ENCODE measurements around the gene TJP2. TPM values are rescaled to one million over a fixed set of nuclear protein-coding genes. Genes with fewer than 3 reads are reported as not detected.

Gene TJP2
- total RNA-seq, 2 experiments from 2014 or later, result 6.3 to 8.0 TPM

DNA sequence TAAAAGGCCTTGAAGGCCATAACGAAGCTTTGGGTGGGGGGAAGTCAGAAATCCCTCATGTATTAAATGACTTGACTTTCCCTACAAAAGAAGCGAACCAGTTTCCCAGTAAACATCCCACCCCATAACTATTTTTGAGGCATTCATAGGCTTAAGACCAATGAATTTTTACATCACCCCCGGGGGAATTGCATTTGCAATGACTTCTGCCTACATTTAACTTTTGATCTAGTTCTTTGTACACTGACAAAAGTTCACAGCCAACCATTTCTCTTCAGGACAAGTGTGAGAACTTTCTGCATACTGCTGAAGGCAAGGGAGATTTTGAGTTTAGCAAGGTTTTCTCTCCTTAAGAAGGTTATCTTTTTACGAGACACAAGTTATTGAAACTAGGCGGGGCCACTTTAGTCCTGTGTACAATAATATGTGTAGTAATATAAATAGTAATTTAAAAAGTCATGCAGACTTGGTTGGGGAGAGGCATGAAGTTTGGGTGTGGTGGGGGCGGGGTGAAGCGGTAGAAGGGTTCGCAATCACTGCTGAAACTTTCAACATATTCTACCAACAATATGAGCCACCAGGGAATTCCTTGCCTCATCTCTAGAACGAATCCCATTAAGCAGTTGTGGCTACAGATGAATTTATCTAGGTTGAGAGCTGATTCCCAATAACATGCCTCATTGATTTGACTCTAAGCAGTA, 2.5 kb downstream of the TJP2 start:
- Histone ChIP-seq H3K36me3 (ENCODE audit: insufficient read depth, low read length) (no peaks in the 10 kb centered on the region), H3K27ac (ENCODE audit: low read depth in 1 of 2, low read length in 2 of 2) (no peak overlapping the region), H3K27me3 (ENCODE audit: control insufficient read depth in 1 of 2, insufficient read depth in 2 of 2, low read length in 2 of 2) (peaks cover 3 to 17% of the 10 kb centered on the region in 2 experiments), H3K4me3 (ENCODE audit: low read length) (no peak overlapping the region), H3K4me1 (ENCODE audit: insufficient read depth, low read length) (peaks cover 22% of the 10 kb centered on the region), H3K9me3 (ENCODE audit: control insufficient read depth in 1 of 2, insufficient read depth in 1 of 2, low read length in 2 of 2) (no peaks in the 10 kb centered on the region)
- DNase-seq (no peak), ATAC-seq (ENCODE audit: poor library complexity) (no peak)
- Mint-ChIP-seq H3K27ac (no peak overlapping the region), H3K9me3 (no peaks in the 10 kb centered on the region), H3K4me3 (no peak overlapping the region), H3K36me3 (ENCODE audit: low read depth) (no peaks in the 10 kb centered on the region), H3K4me1 (ENCODE audit: low read depth) (peaks cover 59% of the 10 kb centered on the region), H3K27me3 (peaks cover 32% of the 10 kb centered on the region)
- TF ChIP-seq, protein P1, sequence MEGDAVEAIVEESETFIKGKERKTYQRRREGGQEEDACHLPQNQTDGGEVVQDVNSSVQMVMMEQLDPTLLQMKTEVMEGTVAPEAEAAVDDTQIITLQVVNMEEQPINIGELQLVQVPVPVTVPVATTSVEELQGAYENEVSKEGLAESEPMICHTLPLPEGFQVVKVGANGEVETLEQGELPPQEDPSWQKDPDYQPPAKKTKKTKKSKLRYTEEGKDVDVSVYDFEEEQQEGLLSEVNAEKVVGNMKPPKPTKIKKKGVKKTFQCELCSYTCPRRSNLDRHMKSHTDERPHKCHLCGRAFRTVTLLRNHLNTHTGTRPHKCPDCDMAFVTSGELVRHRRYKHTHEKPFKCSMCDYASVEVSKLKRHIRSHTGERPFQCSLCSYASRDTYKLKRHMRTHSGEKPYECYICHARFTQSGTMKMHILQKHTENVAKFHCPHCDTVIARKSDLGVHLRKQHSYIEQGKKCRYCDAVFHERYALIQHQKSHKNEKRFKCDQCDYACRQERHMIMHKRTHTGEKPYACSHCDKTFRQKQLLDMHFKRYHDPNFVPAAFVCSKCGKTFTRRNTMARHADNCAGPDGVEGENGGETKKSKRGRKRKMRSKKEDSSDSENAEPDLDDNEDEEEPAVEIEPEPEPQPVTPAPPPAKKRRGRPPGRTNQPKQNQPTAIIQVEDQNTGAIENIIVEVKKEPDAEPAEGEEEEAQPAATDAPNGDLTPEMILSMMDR (IDR thresholded peaks at IDR 0.05), result no peak
- ChIA-PET CTCF (no interaction called here), POLR2A (interaction anchor here (1.1 kb wide), 1 partner anchor 19 kb away, joined by 3 read pairs; no protein-coding TSS in a partner anchor)
- intact Hi-C loops (cut with DNase I, micrococcal nuclease), result loop anchor here in 1 of 2 experiments (5.0 kb wide), 1 partner anchor 51 kb away; no protein-coding TSS in a partner anchor

DNA sequence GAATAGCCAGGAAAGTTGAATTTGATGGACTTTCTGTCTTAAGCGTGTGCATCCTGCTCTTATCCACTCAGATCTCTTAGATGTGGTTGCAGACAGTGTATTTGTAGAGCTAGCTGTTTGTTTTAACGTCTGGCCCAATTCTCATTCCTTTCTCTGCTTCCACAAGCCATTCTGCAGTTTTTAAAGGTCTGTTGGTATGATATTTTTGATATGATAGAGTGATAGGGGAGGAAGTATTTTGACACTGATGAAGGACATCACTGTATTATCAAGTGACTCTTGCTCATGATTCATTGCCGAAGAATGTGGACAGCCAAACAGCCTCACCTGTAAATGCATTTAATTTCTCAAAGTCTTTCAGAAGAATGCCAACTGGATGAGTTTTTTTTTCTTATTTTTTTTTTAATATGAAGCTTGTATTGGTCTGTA, 4.5 kb downstream of the TJP2 start:
- ChIA-PET CTCF (interaction anchor here (1.1 to 1.7 kb wide), 2 partner anchors 9 to 15 kb away, joined by 4 to 5 read pairs; no protein-coding TSS in a partner anchor), POLR2A (interaction anchor here (1.3 kb wide), 1 partner anchor 56 kb away, joined by 4 read pairs; no protein-coding TSS in a partner anchor)
- Mint-ChIP-seq H3K4me3 (no peak overlapping the region), H3K27ac (no peak overlapping the region), H3K9me3 (no peaks in the 10 kb centered on the region), H3K27me3 (peaks cover 16% of the 10 kb centered on the region), H3K4me1 (ENCODE audit: low read depth) (peaks cover 55% of the 10 kb centered on the region), H3K36me3 (ENCODE audit: low read depth) (no peaks in the 10 kb centered on the region)
- TF ChIP-seq, protein P1 (IDR thresholded peaks at IDR 0.05), result no peak
- DNase-seq, result peak in 3 of 14 experiments; percentile 40 to 47 (median 43)
- ATAC-seq (ENCODE audit: poor library complexity), result no peak
- intact Hi-C loops (cut with DNase I, micrococcal nuclease), result loop anchor here in 1 of 2 experiments (5.0 kb wide), 1 partner anchor 49 kb away; no protein-coding TSS in a partner anchor
- H3K27ac ChIP-seq (ENCODE audit: low read depth in 1 of 2, low read length in 2 of 2), result no peak overlapping the region
- H3K4me1 ChIP-seq (ENCODE audit: insufficient read depth, low read length), result peaks cover 17% of the 10 kb centered on the region
- H3K4me3 ChIP-seq (ENCODE audit: low read length), result no peak overlapping the region
- no peaks in the 10 kb centered on the region for H3K36me3 ChIP-seq (ENCODE audit: insufficient read depth, low read length)
- H3K9me3 ChIP-seq (ENCODE audit: control insufficient read depth in 1 of 2, insufficient read depth in 1 of 2, low read length in 2 of 2), result no peaks in the 10 kb centered on the region
- H3K27me3 ChIP-seq (ENCODE audit: control insufficient read depth in 1 of 2, insufficient read depth in 2 of 2, low read length in 2 of 2), result peaks cover 0 to 6% of the 10 kb centered on the region in 2 experiments

DNA sequence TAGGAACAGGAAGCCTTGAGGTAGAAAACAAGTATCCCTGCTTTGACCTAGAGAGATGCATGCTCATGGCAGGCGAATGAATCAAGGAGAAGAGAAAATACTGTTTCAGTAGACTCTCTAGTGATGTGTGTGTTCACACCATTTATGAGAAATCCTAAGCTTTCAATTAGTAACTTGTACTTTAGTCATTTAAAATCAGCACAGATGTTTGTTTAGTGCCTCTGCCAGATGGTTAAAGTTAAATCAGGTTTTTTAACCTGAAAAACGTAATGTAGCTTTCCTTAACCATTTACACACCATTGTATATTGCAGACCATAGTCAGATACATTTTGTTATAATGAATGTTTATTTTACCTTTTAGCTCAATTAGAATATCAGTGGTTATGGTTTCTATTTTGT, 5.0 kb downstream of the TJP2 start:
- Histone ChIP-seq H3K27ac (ENCODE audit: low read depth in 1 of 2, low read length in 2 of 2) (no peak overlapping the region), H3K9me3 (ENCODE audit: control insufficient read depth in 1 of 2, insufficient read depth in 1 of 2, low read length in 2 of 2) (no peaks in the 10 kb centered on the region), H3K27me3 (ENCODE audit: control insufficient read depth in 1 of 2, insufficient read depth in 2 of 2, low read length in 2 of 2) (peaks cover 0 to 6% of the 10 kb centered on the region in 2 experiments), H3K4me1 (ENCODE audit: insufficient read depth, low read length) (peaks cover 16% of the 10 kb centered on the region), H3K4me3 (ENCODE audit: low read length) (no peak overlapping the region), H3K36me3 (ENCODE audit: insufficient read depth, low read length) (no peaks in the 10 kb centered on the region)
- Mint-ChIP-seq H3K27ac (no peak overlapping the region), H3K4me3 (no peak overlapping the region), H3K9me3 (no peaks in the 10 kb centered on the region), H3K36me3 (ENCODE audit: low read depth) (no peaks in the 10 kb centered on the region), H3K4me1 (ENCODE audit: low read depth) (peaks cover 54% of the 10 kb centered on the region), H3K27me3 (peaks cover 14% of the 10 kb centered on the region)
- ATAC-seq (ENCODE audit: poor library complexity) (no peak), DNase-seq (no peak)
- TF ChIP-seq, protein P1 (IDR thresholded peaks at IDR 0.05), result no peak
- CTCF ChIA-PET, result interaction anchor here (1.7 kb wide), 1 partner anchor 9 kb away, joined by 4 read pairs; no protein-coding TSS in a partner anchor
- intact Hi-C loops (cut with DNase I, micrococcal nuclease), result loop anchor here in 1 of 2 experiments (5.0 kb wide), 1 partner anchor 48 kb away; no protein-coding TSS in a partner anchor
- POLR2A ChIA-PET, result no interaction called here
